GM12878 (cell line): ENCODE data around the gene PIP4K2A. TPM values are rescaled to one million over a fixed set of nuclear protein-coding genes. Genes with fewer than 3 reads are reported as not detected.

ENCODE experiments used
- ATAC-seq: fragments of 200-7000 bp; cut with Tn5 transposase; 3 replicates; pipeline ENCODE4 v1.9.1; 2020; ENCODE audit warnings: mild to moderate bottlenecking, moderate library complexity
- BruUV-seq: library from RNA; stranded (reverse); fragments of 400-500 nt; replicated peaks from 2 replicates; lab custom pipeline; 2021; lab: Mats Ljungman, UMichigan
- CTCF ChIA-PET: fragments of 300-600 bp; sonication (Branson Sonifier 250); formaldehyde crosslinking; extraction: SDS; loops from one replicate; lab custom pipeline; 2021; ENCODE audit warnings: inconsistent platforms; lab: Yijun Ruan, JAX
- POLR2A ChIA-PET: fragments of 350-600 bp; formaldehyde crosslinking; extraction: SDS; loops from one replicate; lab custom pipeline; 2021; ENCODE audit warnings: inconsistent platforms; lab: Charles Lee
- RAD21 ChIA-PET: fragments of 300-600 bp; sonication (Branson Sonifier 250); formaldehyde crosslinking; loops from one replicate; lab custom pipeline; 2023; ENCODE audit warnings: antibody characterized with exemption; ENCODE audit not compliant: unreplicated experiment; lab: Charles Lee
- SMC1A ChIA-PET: fragments of 300-600 bp; sonication (Branson Sonifier 250); formaldehyde crosslinking; loops from one replicate; lab custom pipeline; 2023; ENCODE audit not compliant: unreplicated experiment, uncharacterized antibody; lab: Charles Lee
- DNase-seq: peaks from one replicate; pipeline ENCODE4 v3.0.0-alpha.2; 2011; ENCODE audit warnings: low read depth, low spot score
- FAIRE-seq: peaks from 3 replicates; lab custom pipeline; 2011; peaks lifted over from hg19 to GRCh38; lab: Jason Lieb, UNC
- H2AFZ ChIP-seq: 2 replicates; pipeline ENCODE4 v1.6.0; 2011; ENCODE audit warnings: low read depth, low read length, control low read depth; ENCODE audit not compliant: control insufficient read depth
- H3K27ac ChIP-seq: 2 replicates; pipeline ENCODE4 v1.5.1; 2011; ENCODE audit warnings: control low read depth; ENCODE audit not compliant: control insufficient read depth, insufficient read depth
- H3K27me3 ChIP-seq, 2 experiments: replicated peaks in 1 of 2; 2 replicates each; pipeline versions ENCODE4 v1.6.0 to v1.6.1; 2011; ENCODE audit warnings: low read length in 1 of 2; ENCODE audit not compliant: control insufficient read depth in 2 of 2, insufficient read depth in 2 of 2
- H3K36me3 ChIP-seq, 2 experiments: 2 replicates each; pipeline ENCODE4 v1.5.1; 2011; ENCODE audit warnings: low read length in 1 of 2; ENCODE audit not compliant: control insufficient read depth in 2 of 2, insufficient read depth in 2 of 2
- H3K4me1 ChIP-seq: 2 replicates; pipeline ENCODE4 v1.6.1; 2011; ENCODE audit warnings: mild to moderate bottlenecking, low read length, moderate library complexity, mixed read lengths; ENCODE audit not compliant: control insufficient read depth, insufficient read depth
- H3K4me2 ChIP-seq: 2 replicates; pipeline ENCODE4 v1.6.0; 2011; ENCODE audit warnings: control low read depth; ENCODE audit not compliant: control insufficient read depth, insufficient read depth
- H3K4me3 ChIP-seq: fragments of 200-600 bp; sonication (generic); 2 replicates; pipeline ENCODE4 v1.5.1; 2016
- H3K79me2 ChIP-seq: 2 replicates; pipeline ENCODE4 v1.6.0; 2011; ENCODE audit warnings: low read length; ENCODE audit not compliant: control insufficient read depth, insufficient read depth
- H3K9ac ChIP-seq: 2 replicates; pipeline ENCODE4 v1.8.0; 2011; ENCODE audit warnings: low read length, control low read depth, mixed read lengths; ENCODE audit not compliant: control insufficient read depth, insufficient read depth
- H3K9me3 ChIP-seq: replicated peaks from 3 replicates; pipeline ENCODE4 v1.5.1; 2011; ENCODE audit warnings: mild to moderate bottlenecking, low read length; ENCODE audit not compliant: control insufficient read depth, insufficient read depth
- H4K20me1 ChIP-seq: 2 replicates; pipeline ENCODE4 v1.6.0; 2011; ENCODE audit not compliant: control insufficient read depth, insufficient read depth
- EP300 ChIP-seq, 2 experiments: fragments of 150-350 bp in 1 of 2; IDR thresholded peaks; 2 replicates each; pipeline ENCODE4 v1.6.1; 2011 to 2012; ENCODE audit warnings: low read depth in 2 of 2, low read length in 2 of 2, borderline replicate concordance in 1 of 2, improper control_type of control experiment in 1 of 2, inconsistent platforms in 1 of 2; ENCODE audit not compliant: control insufficient read depth in 1 of 2
- WGBS: methylation state at CpG from one replicate; pipeline ENCODE4 v1.1.6; 2016; ENCODE audit warnings: low lambda C conversion rate; ENCODE audit not compliant: insufficient replicate concordance, insufficient coverage; ENCODE audit errors: missing lambda C conversion rate; 5-methylcytosine and 5-hydroxymethylcytosine counted together
- in situ Hi-C: fragments of 300-500 bp; cut with MboI; formaldehyde crosslinking; loops from 9 replicates; pipeline ENCODE4 v1.14.3; 2018; ENCODE audit warnings: mixed read lengths
- intact Hi-C: fragments of 100-400 bp; cut with micrococcal nuclease; formaldehyde crosslinking; loops from one replicate; pipeline ENCODE4 v1.14.2; 2022; ENCODE audit not compliant: unreplicated experiment
- polyA plus RNA-seq, 11 experiments: library from polyadenylated mRNA; depleted of rRNA in 4 of 11; unstranded in 6 of 11; stranded (reverse) in 5 of 11; fragments of >200 nt; fragmentation: Nextera tagmentation in 4 of 11; fragmentation: Illumina TruSeq in 1 of 11; extraction: Ambion mirVana in 4 of 11; extraction: Trizol in 1 of 11; gene quantifications; 1 replicate in 1 of 11; 2 replicates in 10 of 11; pipeline versions ENCODE4 v1.2.1 to v1.2.3, GENCODE V29; 2011 to 2016; ENCODE audit warnings: inconsistent platforms in 2 of 11, missing spikeins in 2 of 11, low read depth in 1 of 11
- total RNA-seq, 4 experiments: library from RNA; depleted of rRNA in 3 of 4; stranded (reverse); fragments of >200 nt in 3 of 4; fragmentation: Illumina TruSeq in 1 of 4; extraction: Trizol in 1 of 4; gene quantifications; 2 replicates each; pipeline versions ENCODE4 v1.2.1 to v1.2.3, GENCODE V29; 2013 to 2021
- TF ChIP-seq, protein P1 (sequence below): fragments of 450-650 bp; IDR thresholded peaks from 2 replicates; pipeline ENCODE4 v1.6.1; 2016; ENCODE audit warnings: mild to moderate bottlenecking

Gene PIP4K2A
- total and polyA plus RNA-seq, 10 of the 15 experiments (the other 5 are each of a cell fraction or from before 2014, with no cell fraction given), result 54.3 to 139 (median 84.4) TPM

DNA sequence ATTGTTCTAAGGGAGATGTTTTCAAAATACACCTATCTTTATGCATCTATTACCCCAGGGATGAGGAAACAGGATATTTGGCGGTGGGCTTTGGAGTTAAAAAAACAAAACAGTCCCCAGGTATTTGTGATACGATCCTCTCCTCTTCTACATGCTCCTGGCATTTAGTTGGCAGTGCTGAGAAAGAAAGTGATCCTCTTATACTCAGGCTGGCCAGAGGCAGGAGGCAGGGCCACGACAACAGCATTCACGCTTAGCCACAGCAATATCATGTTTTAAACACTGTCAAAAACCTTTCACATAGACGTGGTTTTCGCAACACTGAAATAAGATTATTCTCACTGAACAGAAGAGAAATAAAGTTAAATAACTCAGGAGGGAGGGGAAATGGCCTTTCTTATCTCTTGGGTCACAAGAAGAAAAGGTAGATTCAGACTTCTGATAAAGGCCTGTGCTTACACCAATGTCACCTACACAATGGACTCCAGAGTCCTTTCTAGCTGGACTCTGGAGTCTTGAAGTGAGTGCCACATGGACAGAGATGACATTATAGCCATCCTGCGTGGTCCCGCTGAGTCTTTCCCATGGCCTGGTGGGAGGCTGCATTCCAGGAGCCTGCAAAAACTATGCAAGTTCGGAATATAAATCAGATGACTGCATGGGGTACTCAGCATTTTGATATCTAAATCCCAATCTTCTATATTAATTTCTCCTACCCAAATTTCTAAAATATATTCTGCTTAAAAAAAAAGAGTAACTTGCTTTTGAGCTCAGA, 88.7 kb downstream of the PIP4K2A start:
- ChIA-PET CTCF (interaction anchor here (0.6 to 1.5 kb wide), 7 partner anchors 9 to 59 kb away, joined by 3 to 7 read pairs (median 4); no protein-coding TSS in a partner anchor), RAD21 (interaction anchor here (0.7 to 8.8 kb wide), 11 partner anchors 9 to 79 kb away, joined by 3 to 99 read pairs (median 4); no protein-coding TSS in a partner anchor), SMC1A (interaction anchor here (0.8 to 8.8 kb wide), 19 partner anchors 9 to 134 kb away, joined by 3 to 172 read pairs (median 4); no protein-coding TSS in a partner anchor), POLR2A (interaction anchor here (0.6 to 2.2 kb wide), 10 partner anchors 8 to 200 kb away, joined by 3 to 10 read pairs (median 4); no protein-coding TSS in a partner anchor)
- BruUV-seq, result no TSS peak
- Histone ChIP-seq H3K9me3 (no peaks in the 10 kb centered on the region), H3K79me2 (peaks cover 95% of the 10 kb centered on the region), H3K4me2 (no peak overlapping the region), H3K9ac (no peak overlapping the region), H3K4me1 (peaks cover 26% of the 10 kb centered on the region), H3K27ac (0 out of 2 replicates have a peak overlapping the region, but pooled peaks have one; percentile 23), H3K36me3 (peaks cover 0 to 3% of the 10 kb centered on the region in 2 experiments; a peak in 2 of 4 replicates), H4K20me1 (no peaks in the 10 kb centered on the region), H2AFZ (no peak overlapping the region), H3K4me3 (no peak overlapping the region), H3K27me3 (no peaks in the 10 kb centered on the region)
- ATAC-seq (no peak), FAIRE-seq (no peak), DNase-seq (no peak)
- 83% methylated on average over 9 of the region's 9 CpGs for WGBS
- TF ChIP-seq EP300 (IDR thresholded peaks at IDR 0.05; ENCODE audit: borderline replicate concordance in 1 of 2, control insufficient read depth in 1 of 2, low read depth in 2 of 2, low read length in 2 of 2), result no peak
- TF ChIP-seq, protein P1, sequence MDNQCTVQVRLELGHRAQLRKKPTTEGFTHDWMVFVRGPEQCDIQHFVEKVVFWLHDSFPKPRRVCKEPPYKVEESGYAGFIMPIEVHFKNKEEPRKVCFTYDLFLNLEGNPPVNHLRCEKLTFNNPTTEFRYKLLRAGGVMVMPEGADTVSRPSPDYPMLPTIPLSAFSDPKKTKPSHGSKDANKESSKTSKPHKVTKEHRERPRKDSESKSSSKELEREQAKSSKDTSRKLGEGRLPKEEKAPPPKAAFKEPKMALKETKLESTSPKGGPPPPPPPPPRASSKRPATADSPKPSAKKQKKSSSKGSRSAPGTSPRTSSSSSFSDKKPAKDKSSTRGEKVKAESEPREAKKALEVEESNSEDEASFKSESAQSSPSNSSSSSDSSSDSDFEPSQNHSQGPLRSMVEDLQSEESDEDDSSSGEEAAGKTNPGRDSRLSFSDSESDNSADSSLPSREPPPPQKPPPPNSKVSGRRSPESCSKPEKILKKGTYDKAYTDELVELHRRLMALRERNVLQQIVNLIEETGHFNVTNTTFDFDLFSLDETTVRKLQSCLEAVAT, result 0 out of 2 replicates have a peak, but pooled peaks have one; percentile 20
- in situ Hi-C loops, result no loop called here
- intact Hi-C loops, result no loop called here
